Fibroblast of villous mesenchyme (primary cell): Measurements from ENCODE around the gene ZNF81. TPM values are rescaled to one million over a fixed set of nuclear protein-coding genes. Genes with fewer than 3 reads are reported as not detected.
"Not testable (repeated sequence)": the region's sequence is repeated elsewhere in the genome, so short reads cannot be mapped to it uniquely, and the experiment has no call there.

Experiments
- DNase-seq: peaks from one replicate; pipeline ENCODE4 v3.0.0-alpha.2; 2010; ENCODE audit warnings: low read depth
- H3K4me3 ChIP-seq: 2 replicates; pipeline ENCODE4 v1.5.1; 2011; ENCODE audit warnings: low read depth, mild to moderate bottlenecking, low read length
- CTCF ChIP-seq: IDR thresholded peaks from 2 replicates; pipeline ENCODE4 v1.5.1; 2012; ENCODE audit warnings: low read depth, mild to moderate bottlenecking, low read length; ENCODE audit not compliant: insufficient read depth
- total RNA-seq: library from RNA; depleted of rRNA; stranded (reverse); fragments of >200 nt; gene quantifications from 2 replicates; pipeline ENCODE4 v1.2.3, GENCODE V29; 2012

The ZNF81 gene
- total RNA-seq, 1 donor = 9.1 TPM

GRCh38 chrX:47849778-47850177, 13.1 kb downstream of the ZNF81 start:
- H3K4me3 ChIP-seq = no peak overlapping the region
- no peak for DNase-seq
- no peak for TF ChIP-seq CTCF

- not testable (repeated sequence) for DNase-seq, H3K4me3 ChIP-seq
Measured at GRCh38 chrX:47850389-47850788, 13.7 kb downstream of the ZNF81 start.

GRCh38 chrX:47850901-47851300, 14.2 kb downstream of the ZNF81 start:
- DNase-seq = no peak
- H3K4me3 ChIP-seq = no peak overlapping the region
- TF ChIP-seq CTCF = no peak

- peak; percentile 56 for TF ChIP-seq CTCF
- DNase-seq = peak; percentile 38
- no peak overlapping the region for H3K4me3 ChIP-seq
Measured at GRCh38 chrX:47854474-47854873, 17.8 kb downstream of the ZNF81 start.

GRCh38 chrX:47859686-47860085, 23.0 kb downstream of the ZNF81 start:
- H3K4me3 ChIP-seq = no peak overlapping the region
- no peak for TF ChIP-seq CTCF
- DNase-seq = no peak

GRCh38 chrX:47862680-47863079, 26.0 kb downstream of the ZNF81 start:
- no peak for TF ChIP-seq CTCF

GRCh38 chrX:47863187-47863586, 26.5 kb downstream of the ZNF81 start:
- DNase-seq = no peak
- no peak overlapping the region for H3K4me3 ChIP-seq
- TF ChIP-seq CTCF = no peak

More at GRCh38 chrX:47862680-47863079, 26.0 kb downstream of the ZNF81 start:
- DNase-seq = peak; percentile 8
- no peak overlapping the region for H3K4me3 ChIP-seq
